Trophoblast cell (in vitro differentiated cells and primary cell): ENCODE measurements around the gene TMX4.

ENCODE experiments used
- DNase-seq, 2 donors: peaks; one replicate each; pipeline ENCODE4 v3.0.0-alpha.2; 2016
- H2AFZ ChIP-seq: 2 replicates; pipeline ENCODE4 v1.6.1; 2013; ENCODE audit warnings: low read length, moderate library complexity, mild to moderate bottlenecking; ENCODE audit not compliant: insufficient read depth, poor library complexity
- H2AK5ac ChIP-seq: 2 replicates; pipeline ENCODE4 v1.6.1; 2013; ENCODE audit warnings: mild to moderate bottlenecking, low read length
- H2BK120ac ChIP-seq: 2 replicates; pipeline ENCODE4 v1.6.1; 2013; ENCODE audit warnings: low read length, mild to moderate bottlenecking, moderate library complexity; ENCODE audit not compliant: insufficient read depth, poor library complexity
- H2BK12ac ChIP-seq: 2 replicates; pipeline ENCODE4 v1.6.1; 2013; ENCODE audit warnings: mild to moderate bottlenecking, low read length, moderate library complexity
- H2BK5ac ChIP-seq: 2 replicates; pipeline ENCODE4 v1.6.1; 2013; ENCODE audit warnings: low read length, low read depth, moderate library complexity, mild to moderate bottlenecking; ENCODE audit not compliant: poor library complexity
- H3K14ac ChIP-seq: 2 replicates; pipeline ENCODE4 v1.6.1; 2013; ENCODE audit warnings: mild to moderate bottlenecking, low read length
- H3K18ac ChIP-seq: 2 replicates; pipeline ENCODE4 v1.6.1; 2013; ENCODE audit warnings: mild to moderate bottlenecking, low read length
- H3K23ac ChIP-seq: 2 replicates; pipeline ENCODE4 v1.6.1; 2013; ENCODE audit warnings: low read length
- H3K27ac ChIP-seq: 2 replicates; pipeline ENCODE4 v1.5.1; 2013; ENCODE audit warnings: low read depth, mild to moderate bottlenecking, inconsistent platforms, low read length, moderate library complexity
- H3K27me3 ChIP-seq: 2 replicates; pipeline ENCODE4 v1.6.1; 2013; ENCODE audit warnings: inconsistent platforms, mild to moderate bottlenecking, low read length, moderate library complexity; ENCODE audit not compliant: insufficient read depth
- H3K36me3 ChIP-seq, 2 experiments: 1 replicate in 1 of 2; 2 replicates in 1 of 2; pipeline ENCODE4 v1.6.1; 2013; ENCODE audit warnings: low read length in 2 of 2, mild to moderate bottlenecking in 2 of 2, moderate library complexity in 1 of 2; ENCODE audit not compliant: insufficient read depth in 2 of 2, control insufficient read depth in 1 of 2
- H3K4ac ChIP-seq: 2 replicates; pipeline ENCODE4 v1.6.1; 2013; ENCODE audit warnings: low read depth, mild to moderate bottlenecking, low read length, moderate library complexity
- H3K4me1 ChIP-seq, 2 experiments: 1 replicate in 1 of 2; 2 replicates in 1 of 2; pipeline ENCODE4 v1.6.1; 2013; ENCODE audit warnings: low read length in 2 of 2, mild to moderate bottlenecking in 2 of 2, moderate library complexity in 1 of 2; ENCODE audit not compliant: insufficient read depth in 2 of 2, control insufficient read depth in 1 of 2
- H3K4me2 ChIP-seq: 2 replicates; pipeline ENCODE4 v1.6.1; 2013; ENCODE audit warnings: inconsistent platforms, mild to moderate bottlenecking, low read length, moderate library complexity
- H3K4me3 ChIP-seq: 2 replicates; pipeline ENCODE4 v1.5.1; 2013; ENCODE audit warnings: mild to moderate bottlenecking, low read depth, low read length, inconsistent platforms
- H3K79me1 ChIP-seq: one replicate; pipeline ENCODE4 v1.6.1; 2013; ENCODE audit warnings: low read length
- H3K79me2 ChIP-seq: 2 replicates; pipeline ENCODE4 v1.6.1; 2013; ENCODE audit warnings: low read length, mild to moderate bottlenecking; ENCODE audit not compliant: control insufficient read depth, insufficient read depth, poor library complexity
- H3K9ac ChIP-seq: 2 replicates; pipeline ENCODE4 v1.6.1; 2013; ENCODE audit warnings: mild to moderate bottlenecking, low read length
- H3K9me3 ChIP-seq: 2 replicates; pipeline ENCODE4 v1.6.1; 2013; ENCODE audit warnings: low read depth, mild to moderate bottlenecking, control low read depth, inconsistent platforms, low read length; ENCODE audit not compliant: insufficient read depth
- H4K12ac ChIP-seq: 2 replicates; pipeline ENCODE4 v1.6.1; 2013; ENCODE audit warnings: low read depth, mild to moderate bottlenecking, low read length, moderate library complexity
- H4K8ac ChIP-seq: 2 replicates; pipeline ENCODE4 v1.6.1; 2013; ENCODE audit warnings: low read depth, mild to moderate bottlenecking, low read length, moderate library complexity
- H4K91ac ChIP-seq: one replicate; pipeline ENCODE4 v1.6.1; 2013; ENCODE audit warnings: low read depth, mild to moderate bottlenecking, low read length, moderate library complexity
- WGBS: extraction: QIAGEN DNeasy Blood & Tissue Kit; methylation state at CpG from one replicate; pipeline ENCODE4 v1.1.7; 2013; ENCODE audit warnings: missing lambda C conversion rate; ENCODE audit not compliant: insufficient read length, insufficient coverage; ENCODE audit errors: extremely low coverage; 5-methylcytosine and 5-hydroxymethylcytosine counted together

Gene TMX4

GRCh38 chr20:7971536-7972280, 47.9 kb downstream of the TMX4 start:
- WGBS, result no CpG with 5 or more reads among the region's 2 CpGs

GRCh38 chr20:7967199-7967844, 52.2 kb downstream of the TMX4 start:
- H3K4me2 ChIP-seq, result no peak overlapping the region
- peak; percentile 54 to 61 for DNase-seq

More at GRCh38 chr20:7971536-7972280, 47.9 kb downstream of the TMX4 start:
- H3K36me3 ChIP-seq, result no peaks in the 10 kb centered on the region
- H3K79me2 ChIP-seq, result no peaks in the 10 kb centered on the region
- no peak overlapping the region for H3K23ac ChIP-seq
- H3K4ac ChIP-seq, result no peak overlapping the region
- no peak overlapping the region for H3K14ac ChIP-seq
- no peaks in the 10 kb centered on the region for H3K4me1 ChIP-seq
- peaks cover 1% of the 10 kb centered on the region for H3K9me3 ChIP-seq
- no peak overlapping the region for H2AFZ ChIP-seq
- no peak overlapping the region for H3K9ac ChIP-seq
- no peak overlapping the region for H4K12ac ChIP-seq
- H2BK120ac ChIP-seq, result no peak overlapping the region
- H3K18ac ChIP-seq, result no peak overlapping the region
- no peak overlapping the region for H4K8ac ChIP-seq
- no peak overlapping the region for H2BK12ac ChIP-seq
- no peak overlapping the region for H3K4me2 ChIP-seq
- H3K27me3 ChIP-seq, result no peaks in the 10 kb centered on the region
- no peak for DNase-seq
- no peak overlapping the region for H2BK5ac ChIP-seq
- no peaks in the 10 kb centered on the region for H3K79me1 ChIP-seq
- H4K91ac ChIP-seq, result no peak overlapping the region
- H3K4me3 ChIP-seq, result no peak overlapping the region
- H2AK5ac ChIP-seq, result no peak overlapping the region
- H3K27ac ChIP-seq, result no peak overlapping the region

DNA sequence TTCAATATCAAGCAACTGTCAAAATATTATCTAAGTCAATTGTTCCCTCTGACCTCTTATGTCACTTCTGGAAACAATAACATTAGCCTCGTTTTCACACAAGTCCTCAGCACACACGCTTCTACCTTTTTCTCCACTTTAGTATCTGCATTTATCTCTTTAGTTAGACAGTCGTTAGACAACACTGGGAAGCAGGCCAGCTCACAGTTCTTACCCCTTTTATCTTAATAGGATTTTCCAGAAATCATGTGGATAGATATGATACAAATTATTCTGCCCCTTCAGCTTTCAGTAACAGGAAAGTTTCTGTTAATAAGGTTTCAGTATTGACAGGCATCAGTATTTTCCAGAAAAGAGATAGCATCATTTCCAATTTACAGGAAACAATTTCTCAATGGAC, 53.4 kb downstream of the TMX4 start:
- no CpG with 5 or more reads among the region's 3 CpGs for WGBS
- Histone ChIP-seq H4K12ac (no peak overlapping the region), H3K4me2 (no peak overlapping the region), H3K18ac (no peak overlapping the region), H4K8ac (no peak overlapping the region), H2BK12ac (no peak overlapping the region), H3K14ac (no peak overlapping the region), H3K23ac (no peak overlapping the region), H3K4me1 (no peaks in the 10 kb centered on the region), H2AFZ (no peak overlapping the region), H3K9me3 (no peaks in the 10 kb centered on the region), H3K36me3 (no peaks in the 10 kb centered on the region), H4K91ac (no peak overlapping the region), H3K9ac (no peak overlapping the region), H3K4me3 (no peak overlapping the region), H3K79me1 (no peaks in the 10 kb centered on the region), H3K79me2 (no peaks in the 10 kb centered on the region), H2BK5ac (no peak overlapping the region), H3K27me3 (no peaks in the 10 kb centered on the region), H2AK5ac (no peak overlapping the region), H3K4ac (no peak overlapping the region), H3K27ac (no peak overlapping the region), H2BK120ac (no peak overlapping the region)
- no peak for DNase-seq

More at GRCh38 chr20:7967199-7967844, 52.2 kb downstream of the TMX4 start:
- Histone ChIP-seq H3K27ac (no peak overlapping the region), H4K91ac (no peak overlapping the region), H3K4ac (no peak overlapping the region), H2BK5ac (no peak overlapping the region), H3K9ac (no peak overlapping the region), H4K8ac (no peak overlapping the region), H3K27me3 (no peaks in the 10 kb centered on the region), H3K79me2 (no peaks in the 10 kb centered on the region), H4K12ac (no peak overlapping the region), H3K23ac (no peak overlapping the region), H3K4me1 (no peaks in the 10 kb centered on the region), H3K36me3 (no peaks in the 10 kb centered on the region), H3K18ac (no peak overlapping the region), H3K79me1 (no peaks in the 10 kb centered on the region), H3K14ac (no peak overlapping the region), H2BK12ac (no peak overlapping the region), H3K4me3 (no peak overlapping the region), H2BK120ac (no peak overlapping the region), H2AK5ac (no peak overlapping the region), H3K9me3 (no peaks in the 10 kb centered on the region), H2AFZ (no peak overlapping the region)
- no CpG with 5 or more reads among the region's 4 CpGs for WGBS

DNA sequence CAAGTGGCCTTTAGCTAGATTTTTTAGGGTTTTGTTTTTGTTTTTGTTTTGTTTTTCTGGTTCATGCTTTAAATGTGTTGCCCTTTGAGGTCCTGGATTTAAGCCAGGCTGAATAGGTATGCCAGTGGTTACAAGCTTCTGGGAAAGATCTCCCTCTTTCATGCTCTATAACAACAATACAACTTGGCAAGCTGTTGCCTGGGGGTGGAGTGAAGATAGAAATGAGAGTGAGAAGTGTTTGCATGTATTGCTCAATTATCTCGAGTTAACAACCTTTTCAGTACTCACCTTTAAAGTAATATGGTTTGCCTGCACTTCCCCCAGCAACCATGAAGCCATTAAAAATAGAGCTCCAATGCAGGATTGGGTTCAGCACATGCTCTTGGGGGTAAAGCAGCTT, 60.1 kb downstream of the TMX4 start:
- no peaks in the 10 kb centered on the region for H3K36me3 ChIP-seq
- H2AFZ ChIP-seq, result no peak overlapping the region
- H3K4me3 ChIP-seq, result no peak overlapping the region
- no peak overlapping the region for H4K91ac ChIP-seq
- H3K18ac ChIP-seq, result no peak overlapping the region
- no peak for DNase-seq
- H2BK120ac ChIP-seq, result no peak overlapping the region
- H3K4me1 ChIP-seq, result no peaks in the 10 kb centered on the region
- H3K14ac ChIP-seq, result no peak overlapping the region
- no peaks in the 10 kb centered on the region for H3K79me2 ChIP-seq
- H2BK5ac ChIP-seq, result no peak overlapping the region
- no peak overlapping the region for H3K23ac ChIP-seq
- no peak overlapping the region for H2BK12ac ChIP-seq
- H2AK5ac ChIP-seq, result no peak overlapping the region
- no peaks in the 10 kb centered on the region for H3K79me1 ChIP-seq
- no peaks in the 10 kb centered on the region for H3K27me3 ChIP-seq
- H3K9me3 ChIP-seq, result peaks cover 5% of the 10 kb centered on the region
- H4K8ac ChIP-seq, result no peak overlapping the region
- H3K4me2 ChIP-seq, result no peak overlapping the region
- no peak overlapping the region for H3K4ac ChIP-seq
- no peak overlapping the region for H3K9ac ChIP-seq
- no CpG with 5 or more reads among the region's 1 CpG for WGBS
- no peak overlapping the region for H4K12ac ChIP-seq
- H3K27ac ChIP-seq, result no peak overlapping the region
